ENCODE measurements around the gene JPT2.
"Not testable (repeated sequence)": the region's sequence is repeated elsewhere in the genome, so short reads cannot be mapped to it uniquely, and the experiment has no call there.

The JPT2 gene

DNA sequence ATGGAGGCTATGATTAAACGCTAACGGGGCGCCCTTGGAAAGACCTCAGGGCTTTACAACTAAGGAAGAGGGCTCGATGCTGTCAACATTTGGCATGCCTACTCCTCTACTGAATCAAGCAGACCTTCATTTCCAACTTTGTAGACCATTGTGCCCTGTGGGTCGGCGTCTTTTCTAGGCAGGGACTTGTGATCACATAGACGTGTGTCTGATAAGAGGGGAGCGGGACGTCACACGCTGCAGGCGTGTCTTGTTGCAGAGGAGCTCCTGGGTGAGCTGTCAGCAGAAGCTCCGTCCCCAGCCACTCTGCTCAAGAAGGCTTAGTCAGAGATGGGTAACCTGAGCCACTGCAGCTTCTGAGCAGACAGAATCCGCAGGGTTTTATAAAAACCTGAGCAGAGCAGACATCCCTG is 30.7 kb downstream of the JPT2 start:
- peak overlapping the region; percentile 85 to 99 (median 92); a peak in 21 of 22 replicates for H3K4me2 ChIP-seq
- H3K4me3 ChIP-seq, result no peak overlapping the region
- H3K9me3 ChIP-seq (replicated peaks in 1 of 11), result no peaks in the 10 kb centered on the region
- peak overlapping the region in 10 of 11 experiments; percentile 6 to 96 (median 90); a peak in 12 of 22 replicates for H3K9ac ChIP-seq
- peaks cover 66 to 75% (median 69%) of the 10 kb centered on the region in 11 experiments for H4K20me1 ChIP-seq
- peaks cover 5 to 51% (median 27%) of the 10 kb centered on the region in 11 experiments; a peak in 18 of 22 replicates for H3K36me3 ChIP-seq
- no peaks in the 10 kb centered on the region for H3K27me3 ChIP-seq
- H3K4me1 ChIP-seq, result peaks cover 63 to 77% (median 73%) of the 10 kb centered on the region in 10 experiments
- H3K27ac ChIP-seq, result 0 out of 22 replicates have a peak overlapping the region, but pooled peaks of 1 of the 11 experiments have one; percentile 9
- TF ChIP-seq Cebpa-rat (IDR thresholded peaks at IDR 0.05), result no peak

GRCh38 chr16:1709356-1709755 is 31.3 kb downstream of the JPT2 start:
- Histone ChIP-seq H3K4me1 (peaks cover 66 to 83% (median 76%) of the 10 kb centered on the region in 10 experiments), H3K27me3 (no peaks in the 10 kb centered on the region), H3K27ac (0 out of 22 replicates have a peak overlapping the region, but pooled peaks of 1 of the 11 experiments have one; percentile 9), H4K20me1 (peaks cover 72 to 81% (median 75%) of the 10 kb centered on the region in 11 experiments), H3K4me2 (peak overlapping the region in 8 of 11 experiments; percentile 85 to 99 (median 94); a peak in 9 of 22 replicates), H3K36me3 (peaks cover 5 to 51% (median 27%) of the 10 kb centered on the region in 11 experiments; a peak in 18 of 22 replicates), H3K9me3 (replicated peaks in 1 of 11) (no peaks in the 10 kb centered on the region), H3K9ac (peak overlapping the region in 8 of 11 experiments; percentile 6 to 96 (median 88); a peak in 13 of 22 replicates), H3K4me3 (no peak overlapping the region)
- TF ChIP-seq Cebpa-rat (IDR thresholded peaks at IDR 0.05), result no peak

- Histone ChIP-seq H4K20me1 (peaks cover 75 to 97% (median 85%) of the 10 kb centered on the region in 11 experiments), H3K4me2 (peak overlapping the region in 9 of 11 experiments; percentile 28 to 98 (median 44); a peak in 13 of 22 replicates), H3K4me3 (no peak overlapping the region), H3K27ac (peak overlapping the region in 3 of 11 experiments; percentile 4 to 50 (median 44); a peak in 7 of 22 replicates), H3K27me3 (no peaks in the 10 kb centered on the region), H3K9me3 (replicated peaks in 1 of 11) (peaks cover 0 to 6% (median 0%) of the 10 kb centered on the region in 11 experiments; a peak in 1 of 22 replicates), H3K4me1 (peaks cover 62 to 81% (median 73%) of the 10 kb centered on the region in 10 experiments), H3K36me3 (peaks cover 16 to 64% (median 41%) of the 10 kb centered on the region in 11 experiments), H3K9ac (peak overlapping the region in 8 of 11 experiments; percentile 24 to 46 (median 40); a peak in 8 of 22 replicates)
- TF ChIP-seq Cebpa-rat (IDR thresholded peaks at IDR 0.05), result no peak
These were observed 32.9 kb downstream of the JPT2 start for GRCh38 chr16:1710811-1711507.

- Histone ChIP-seq H3K9ac (peak overlapping the region in 10 of 11 experiments; percentile 16 to 64 (median 46); a peak in 14 of 22 replicates), H3K27ac (peak overlapping the region in 8 of 11 experiments; percentile 18 to 69 (median 56); a peak in 12 of 22 replicates), H3K9me3 (replicated peaks in 1 of 11) (peaks cover 0 to 6% (median 0%) of the 10 kb centered on the region in 11 experiments; a peak in 1 of 22 replicates), H3K4me2 (peak overlapping the region; percentile 43 to 90 (median 76)), H3K4me1 (peaks cover 72 to 87% (median 76%) of the 10 kb centered on the region in 10 experiments), H4K20me1 (peaks cover 66 to 95% (median 75%) of the 10 kb centered on the region in 11 experiments), H3K4me3 (no peak overlapping the region), H3K36me3 (peaks cover 20 to 72% (median 45%) of the 10 kb centered on the region in 11 experiments), H3K27me3 (no peaks in the 10 kb centered on the region)
- TF ChIP-seq Cebpa-rat (IDR thresholded peaks at IDR 0.05), result no peak
These were observed 34.7 kb downstream of the JPT2 start for GRCh38 chr16:1712791-1713261.

GRCh38 chr16:1713331-1713730 is 35.3 kb downstream of the JPT2 start:
- Histone ChIP-seq H3K9ac (peak overlapping the region in 10 of 11 experiments; percentile 16 to 64 (median 48); a peak in 13 of 22 replicates), H3K4me1 (peaks cover 69 to 87% (median 73%) of the 10 kb centered on the region in 10 experiments), H3K27ac (peak overlapping the region in 8 of 11 experiments; percentile 1 to 69 (median 56); a peak in 13 of 22 replicates), H3K9me3 (replicated peaks in 1 of 11) (peaks cover 0 to 6% (median 0%) of the 10 kb centered on the region in 11 experiments; a peak in 1 of 22 replicates), H3K36me3 (peaks cover 19 to 68% (median 41%) of the 10 kb centered on the region in 11 experiments), H3K27me3 (no peaks in the 10 kb centered on the region), H4K20me1 (peaks cover 61 to 95% (median 70%) of the 10 kb centered on the region in 11 experiments), H3K4me2 (peak overlapping the region; percentile 43 to 90 (median 76)), H3K4me3 (peak overlapping the region in 1 of 10 experiments; percentile 25; a peak in 1 of 20 replicates)
- no peak for TF ChIP-seq Cebpa-rat (IDR thresholded peaks at IDR 0.05)

DNA sequence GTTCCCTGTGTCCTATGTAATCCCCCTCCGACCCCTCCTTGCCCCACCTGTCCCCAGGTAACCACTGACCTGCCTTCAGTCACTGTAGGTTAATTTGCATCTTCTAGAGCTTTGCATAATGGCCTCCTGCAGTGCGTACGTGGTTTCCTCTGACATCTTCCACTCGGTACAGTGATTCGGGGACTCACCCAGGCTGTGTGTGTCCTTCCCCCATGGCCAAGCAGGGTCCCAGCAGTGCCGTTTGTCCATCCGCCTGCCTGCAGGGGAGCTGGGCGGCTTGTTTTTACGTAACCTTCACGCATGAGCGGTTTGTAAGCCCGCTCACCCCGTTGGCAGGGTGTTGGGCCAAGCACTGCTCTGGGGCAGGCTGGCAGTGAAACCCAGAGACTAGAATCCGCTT is 35.9 kb downstream of the JPT2 start:
- H3K4me3 ChIP-seq, result peak overlapping the region in 1 of 10 experiments; percentile 25; a peak in 2 of 20 replicates

GRCh38 chr16:1715220-1715619 is 37.1 kb downstream of the JPT2 start:
- Histone ChIP-seq H3K9me3 (replicated peaks in 1 of 11) (peaks cover 0 to 6% (median 0%) of the 10 kb centered on the region in 11 experiments; a peak in 1 of 22 replicates), H3K4me2 (no peak overlapping the region; a peak in 1 of 22 replicates), H3K36me3 (peaks cover 16 to 52% (median 31%) of the 10 kb centered on the region in 11 experiments; a peak in 21 of 22 replicates), H3K4me1 (peaks cover 70 to 88% (median 76%) of the 10 kb centered on the region in 10 experiments), H3K4me3 (no peak overlapping the region), H3K27me3 (no peaks in the 10 kb centered on the region), H3K27ac (peak overlapping the region in 1 of 11 experiments; percentile 10; a peak in 1 of 22 replicates), H3K9ac (no peak overlapping the region), H4K20me1 (peaks cover 42 to 94% (median 54%) of the 10 kb centered on the region in 11 experiments)
- no peak for TF ChIP-seq Cebpa-rat (IDR thresholded peaks at IDR 0.05)

More for the DNA sequence above, 35.9 kb downstream of the JPT2 start:
- no peaks in the 10 kb centered on the region for H3K27me3 ChIP-seq
- H3K4me1 ChIP-seq, result peaks cover 69 to 87% (median 73%) of the 10 kb centered on the region in 10 experiments
- peak overlapping the region; percentile 5 to 62 (median 43); a peak in 17 of 22 replicates for H3K9ac ChIP-seq
- peak overlapping the region in 9 of 11 experiments; percentile 18 to 69 (median 53); a peak in 17 of 22 replicates for H3K27ac ChIP-seq
- H4K20me1 ChIP-seq, result peaks cover 55 to 95% (median 65%) of the 10 kb centered on the region in 11 experiments
- H3K9me3 ChIP-seq (replicated peaks in 1 of 11), result peaks cover 0 to 6% (median 0%) of the 10 kb centered on the region in 11 experiments; a peak in 1 of 22 replicates
- H3K4me2 ChIP-seq, result peak overlapping the region; percentile 43 to 90 (median 76)
- peaks cover 16 to 62% (median 37%) of the 10 kb centered on the region in 11 experiments for H3K36me3 ChIP-seq
- TF ChIP-seq Cebpa-rat (IDR thresholded peaks at IDR 0.05), result no peak

- Histone ChIP-seq H4K20me1 (peaks cover 14 to 77% (median 24%) of the 10 kb centered on the region in 11 experiments; a peak in 20 of 22 replicates), H3K4me1 (peaks cover 63 to 89% (median 80%) of the 10 kb centered on the region in 10 experiments), H3K27ac (peak overlapping the region in 6 of 11 experiments; percentile 44 to 94 (median 92); a peak in 6 of 22 replicates), H3K4me2 (peak overlapping the region in 8 of 11 experiments; percentile 37 to 95 (median 82); a peak in 13 of 22 replicates), H3K36me3 (peaks cover 10 to 33% (median 20%) of the 10 kb centered on the region in 11 experiments; a peak in 18 of 22 replicates)
- H3K27me3 ChIP-seq; H3K9me3 ChIP-seq (replicated peaks in 1 of 11); H3K9ac ChIP-seq; H3K4me3 ChIP-seq: not testable (repeated sequence)
These were observed 40.2 kb downstream of the JPT2 start for GRCh38 chr16:1718236-1718635.
